HuH-7.5 (cell line): ENCODE measurements around the gene LGALS9B.
"Not testable (repeated sequence)": the region's sequence is repeated elsewhere in the genome, so short reads cannot be mapped to it uniquely, and the experiment has no call there.

Experiments
- DNase-seq: peaks from one replicate; pipeline ENCODE4 v3.0.0; 2011; ENCODE audit warnings: low spot score

Gene LGALS9B

DNA sequence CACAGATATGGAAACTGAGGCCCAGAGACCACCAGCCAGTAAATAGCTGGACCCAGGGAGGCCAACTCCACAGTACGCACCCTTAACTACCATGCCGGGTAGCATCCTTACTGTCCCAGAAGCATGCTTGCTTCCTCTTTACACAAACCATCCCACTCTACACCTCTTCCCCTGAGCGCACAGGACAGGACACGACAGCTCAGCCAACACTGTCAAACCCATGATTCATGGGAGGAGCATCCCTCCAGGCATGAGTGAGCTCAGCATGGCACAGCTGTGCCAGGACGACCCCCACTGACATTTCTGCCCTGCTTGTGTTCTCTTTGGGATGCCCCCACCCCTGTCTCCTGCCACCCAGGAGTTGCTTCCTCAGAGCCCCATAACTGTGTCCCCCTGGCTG lies 340 bp downstream of the LGALS9B start:
- DNase-seq: not testable (repeated sequence)

DNA sequence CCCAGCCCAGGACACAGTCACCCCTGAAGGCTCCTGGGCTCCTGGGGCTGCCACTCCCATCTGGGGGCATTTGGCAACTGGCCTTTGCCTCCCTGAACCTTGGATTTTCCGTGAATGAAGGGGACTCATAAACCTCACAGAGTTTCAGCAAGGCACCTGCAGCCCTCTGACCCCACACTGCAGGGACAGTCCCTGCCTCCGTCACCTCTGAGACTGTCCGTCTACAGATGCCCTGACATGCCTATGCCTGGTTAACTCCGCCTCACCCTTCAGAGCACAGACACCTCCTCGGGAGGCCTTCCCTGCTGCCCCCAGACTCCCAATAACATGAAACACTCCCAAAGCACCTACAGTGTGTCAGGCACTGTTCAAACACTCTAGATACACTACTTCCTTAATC lies 786 bp downstream of the LGALS9B start:
- DNase-seq: not testable (repeated sequence)

DNA sequence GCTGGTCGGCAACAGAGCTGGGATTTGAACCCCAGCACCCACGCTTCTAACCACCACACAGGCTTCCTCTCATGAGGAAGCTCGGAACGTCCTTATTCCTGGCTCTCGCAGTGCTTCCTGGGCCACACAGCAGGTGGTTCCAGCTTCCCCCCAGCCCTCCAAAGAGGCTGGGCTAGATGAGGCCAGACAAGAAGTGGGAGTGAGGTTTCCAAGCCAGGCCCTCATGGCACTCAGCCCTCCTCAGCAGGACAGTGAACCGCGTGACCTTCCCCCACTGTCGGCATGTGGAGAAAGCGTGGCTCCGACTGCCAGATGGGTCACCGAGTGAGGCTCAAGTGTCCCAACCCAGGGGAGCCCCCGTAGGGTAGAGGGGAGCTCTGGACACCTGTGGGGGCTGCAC lies 1.8 kb downstream of the LGALS9B start:
- not testable (repeated sequence) for DNase-seq

GRCh38 chr17:20464854-20465414 lies 2.4 kb downstream of the LGALS9B start:
- DNase-seq: not testable (repeated sequence)

DNA sequence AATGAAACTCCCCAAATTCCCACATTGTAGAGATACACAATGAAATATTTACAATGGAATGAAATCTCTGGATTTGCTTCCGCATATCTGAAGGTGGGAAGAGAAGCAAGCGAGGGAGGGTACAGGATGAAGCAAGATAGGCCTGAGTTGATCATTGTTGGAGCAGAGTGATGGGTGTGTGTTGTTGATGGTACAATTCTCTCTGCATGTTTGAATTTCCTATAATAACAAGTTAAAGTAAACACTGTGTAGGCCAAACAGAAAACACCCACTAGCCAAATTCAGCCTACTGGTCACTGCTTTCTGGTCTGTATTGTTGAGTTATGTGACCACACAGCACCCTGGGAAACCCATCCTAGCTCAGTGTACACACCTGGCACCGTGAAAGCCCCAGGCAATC lies 5.2 kb downstream of the LGALS9B start:
- DNase-seq: not testable (repeated sequence)

DNA sequence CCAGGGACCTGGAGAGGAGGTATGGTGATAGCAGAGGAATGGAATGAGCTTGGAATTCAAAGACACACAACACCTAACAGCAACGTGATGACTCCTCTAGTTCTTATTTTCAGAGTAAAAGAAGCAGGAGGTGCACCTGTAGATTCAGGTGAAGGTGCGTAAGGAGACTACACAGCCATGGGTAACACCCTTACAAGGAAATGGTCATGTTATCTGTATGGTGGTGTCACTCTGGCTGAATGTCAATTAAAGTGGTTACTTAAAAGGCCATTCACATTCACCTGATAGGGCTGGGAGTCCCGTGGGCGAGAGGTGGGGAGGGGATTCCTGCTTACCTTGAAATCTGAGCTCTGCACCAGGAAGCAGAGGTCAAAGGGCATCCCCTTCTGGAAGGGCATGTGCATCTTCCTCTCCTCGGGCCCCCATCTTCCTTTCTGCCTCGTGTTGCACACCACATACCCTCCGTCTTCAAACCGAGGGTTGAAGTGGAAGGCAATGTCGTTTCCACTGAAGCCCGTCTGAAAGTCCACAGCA lies 9.4 kb downstream of the LGALS9B start:
- DNase-seq: not testable (repeated sequence)

GRCh38 chr17:20455106-20455505 lies 12.2 kb downstream of the LGALS9B start:
- DNase-seq: not testable (repeated sequence)

DNA sequence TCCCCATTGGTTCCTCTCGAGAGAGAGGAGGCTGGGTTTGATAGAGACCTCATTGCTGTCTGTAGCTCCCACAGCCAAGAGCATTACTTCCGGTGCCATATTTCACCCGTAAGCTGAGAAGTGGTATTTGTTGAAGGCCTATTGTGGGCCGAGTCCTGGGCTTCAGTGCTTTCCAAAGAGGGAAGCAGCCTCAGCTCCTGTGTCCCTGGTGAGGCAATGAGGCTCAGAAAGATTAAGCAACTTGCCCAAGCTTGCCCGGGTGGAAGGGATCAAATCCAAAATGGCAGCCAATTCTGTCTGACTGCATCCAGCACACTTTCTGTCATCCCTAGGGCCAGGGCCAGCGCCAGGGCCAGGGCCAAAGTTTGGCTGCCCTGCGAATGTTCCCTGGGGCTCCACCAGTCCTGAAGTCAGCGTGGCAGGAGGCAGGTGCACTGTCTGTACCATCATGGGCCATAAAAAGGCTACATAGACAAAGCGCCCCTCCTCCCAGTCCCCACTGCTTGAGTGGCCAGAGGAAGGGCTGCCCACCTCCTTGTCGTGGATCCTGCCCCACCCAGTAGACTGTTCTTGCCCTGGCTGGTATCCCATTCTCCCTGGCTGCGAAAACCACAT lies 13.4 kb downstream of the LGALS9B start:
- DNase-seq: not testable (repeated sequence)

DNA sequence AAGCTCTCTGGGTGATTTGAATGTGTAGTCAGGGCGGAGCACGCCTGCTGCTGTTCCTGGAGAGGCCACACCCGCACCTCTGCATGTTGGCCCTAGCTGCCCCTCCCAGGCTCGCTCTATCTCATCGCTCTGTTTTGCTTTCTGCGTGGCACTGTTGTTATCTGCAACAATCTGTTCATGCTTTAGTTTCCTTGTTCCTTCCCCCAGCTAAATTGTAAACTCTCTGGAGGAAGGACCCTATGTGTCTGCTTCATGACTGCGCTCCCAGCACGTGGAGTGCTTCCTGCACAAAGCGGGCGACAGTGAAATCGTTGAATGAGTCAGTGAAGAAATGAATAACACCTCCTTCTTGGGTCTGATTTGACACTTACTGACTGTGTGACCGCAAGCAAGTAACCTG lies 16.5 kb downstream of the LGALS9B start:
- not testable (repeated sequence) for DNase-seq

DNA sequence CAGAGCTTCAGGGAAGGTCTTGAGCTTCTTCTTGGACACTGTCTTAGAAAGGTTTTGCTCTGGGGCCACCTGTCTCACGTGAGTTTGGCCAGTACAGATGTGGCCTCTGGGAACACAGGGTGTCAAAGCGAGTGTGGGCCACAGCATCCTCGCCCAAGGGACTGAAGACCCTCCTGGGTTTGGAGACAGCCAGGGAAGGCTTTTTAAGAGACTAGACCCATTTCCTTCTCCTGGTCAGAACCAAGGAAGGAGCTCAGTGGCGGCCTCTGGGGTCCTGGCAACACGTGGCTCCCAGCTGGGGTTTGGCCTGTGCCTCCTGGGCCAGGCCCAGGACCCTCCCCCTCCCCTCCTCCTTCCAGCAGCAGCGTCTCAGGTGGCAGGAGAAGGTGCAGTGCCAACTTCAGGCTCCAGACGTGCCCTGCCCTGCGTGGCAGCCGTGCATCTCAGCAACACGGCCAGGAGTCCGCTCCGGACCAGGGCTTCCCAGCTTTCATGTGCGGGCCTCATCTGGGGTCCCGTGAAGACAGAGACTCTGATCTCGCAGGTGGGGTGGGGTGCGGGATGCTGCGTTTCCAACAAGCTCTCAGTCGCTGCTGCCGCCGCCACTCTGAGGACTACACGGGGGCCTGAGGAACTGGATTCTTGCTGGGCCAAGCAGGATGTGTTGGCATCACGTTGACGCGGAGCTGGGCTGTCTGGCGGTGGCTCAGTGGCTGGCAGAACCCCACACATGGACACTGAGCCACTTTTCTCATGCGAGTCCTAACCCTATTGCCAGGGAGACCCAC lies 19.6 kb downstream of the LGALS9B start:
- DNase-seq: not testable (repeated sequence)

DNA sequence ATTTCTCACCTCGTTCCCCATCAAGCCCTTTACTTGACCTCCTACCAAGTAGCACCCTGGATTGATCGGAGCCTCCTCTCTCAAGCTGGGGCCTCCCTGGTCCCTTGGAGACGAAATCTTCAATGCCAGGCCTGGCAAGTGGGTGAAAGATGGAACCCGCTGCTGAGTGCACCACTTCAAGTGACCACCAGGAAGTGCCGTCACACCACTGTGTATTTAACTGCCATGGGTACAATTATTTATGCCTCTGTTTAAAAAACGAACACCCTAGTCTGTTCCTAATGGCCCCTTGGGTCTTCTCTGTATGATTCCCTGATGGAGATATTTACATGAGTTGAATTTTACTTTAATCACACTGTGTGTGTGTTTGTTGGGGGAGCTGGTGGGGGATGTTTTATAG lies 20.4 kb downstream of the LGALS9B start:
- not testable (repeated sequence) for DNase-seq

GRCh38 chr17:20444581-20445236 lies 22.6 kb downstream of the LGALS9B start:
- not testable (repeated sequence) for DNase-seq

GRCh38 chr17:20444173-20444572 lies 23.2 kb downstream of the LGALS9B start:
- DNase-seq: not testable (repeated sequence)

DNA sequence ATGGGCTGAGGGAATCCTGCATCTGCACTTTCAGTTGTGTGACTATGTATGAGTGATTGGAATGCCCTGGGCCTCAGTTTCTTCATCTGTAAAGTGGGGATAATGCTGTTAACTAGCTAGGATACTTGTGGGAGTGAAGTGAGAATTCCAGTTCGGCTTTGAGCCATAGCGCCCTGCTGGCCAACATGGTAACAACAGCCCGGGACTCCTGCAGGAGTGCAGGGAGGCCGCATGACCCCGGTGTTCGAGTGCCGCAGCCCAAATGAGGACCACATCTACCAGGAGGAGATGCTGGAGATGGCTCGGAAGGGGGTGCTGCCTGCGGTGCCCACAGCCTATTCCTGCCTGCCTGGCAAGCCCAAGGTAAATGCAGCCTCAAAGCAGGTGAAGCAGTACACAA lies 23.7 kb downstream of the LGALS9B start:
- not testable (repeated sequence) for DNase-seq

- DNase-seq: not testable (repeated sequence)
These were observed 26.7 kb downstream of the LGALS9B start for GRCh38 chr17:20440665-20441064.

- DNase-seq: not testable (repeated sequence)
These were observed 32.2 kb downstream of the LGALS9B start for GRCh38 chr17:20435166-20435565.

GRCh38 chr17:20433382-20433781 lies 34.0 kb downstream of the LGALS9B start:
- DNase-seq: not testable (repeated sequence)

DNA sequence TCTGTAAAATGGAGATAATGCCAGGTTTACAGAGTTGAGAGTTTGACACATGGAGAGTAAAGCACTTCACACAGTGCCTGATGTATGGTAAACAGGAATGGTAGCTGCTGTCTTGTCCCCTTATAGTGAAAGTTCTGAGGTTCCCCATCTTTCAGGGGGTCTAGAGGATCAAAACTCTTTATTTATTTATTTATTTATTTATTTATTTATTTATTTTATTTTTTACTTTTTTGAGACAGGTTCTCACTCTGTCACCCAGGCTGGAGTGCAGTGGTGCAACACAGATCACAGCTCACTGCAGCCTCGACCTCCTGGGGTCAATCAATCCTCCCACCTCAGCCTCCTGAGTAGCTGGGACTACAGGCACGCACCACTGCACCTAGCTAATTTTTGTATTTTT lies 40.1 kb downstream of the LGALS9B start:
- DNase-seq: not testable (repeated sequence)

DNA sequence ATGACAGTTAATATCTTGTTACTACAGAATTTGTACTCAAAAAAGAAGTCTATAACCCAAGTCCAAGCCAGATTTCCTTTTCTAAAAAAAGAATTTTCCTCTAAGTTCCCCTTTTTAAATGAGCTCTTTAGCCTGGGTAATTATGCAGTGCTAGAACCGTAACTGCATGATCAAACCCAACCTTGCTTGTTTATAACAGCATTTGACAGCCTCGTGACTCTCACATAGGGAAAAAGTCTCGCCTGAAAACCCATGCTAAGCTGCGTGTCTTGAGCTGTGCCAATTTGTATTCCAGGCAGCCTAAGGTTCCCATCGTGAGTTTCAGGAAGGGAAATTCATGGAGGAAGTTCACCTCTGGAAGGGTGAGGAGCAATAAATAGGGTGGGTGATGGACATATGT lies 44.5 kb downstream of the LGALS9B start:
- not testable (repeated sequence) for DNase-seq

- DNase-seq: not testable (repeated sequence)
These were observed 48.5 kb downstream of the LGALS9B start for GRCh38 chr17:20418838-20419237.

DNA sequence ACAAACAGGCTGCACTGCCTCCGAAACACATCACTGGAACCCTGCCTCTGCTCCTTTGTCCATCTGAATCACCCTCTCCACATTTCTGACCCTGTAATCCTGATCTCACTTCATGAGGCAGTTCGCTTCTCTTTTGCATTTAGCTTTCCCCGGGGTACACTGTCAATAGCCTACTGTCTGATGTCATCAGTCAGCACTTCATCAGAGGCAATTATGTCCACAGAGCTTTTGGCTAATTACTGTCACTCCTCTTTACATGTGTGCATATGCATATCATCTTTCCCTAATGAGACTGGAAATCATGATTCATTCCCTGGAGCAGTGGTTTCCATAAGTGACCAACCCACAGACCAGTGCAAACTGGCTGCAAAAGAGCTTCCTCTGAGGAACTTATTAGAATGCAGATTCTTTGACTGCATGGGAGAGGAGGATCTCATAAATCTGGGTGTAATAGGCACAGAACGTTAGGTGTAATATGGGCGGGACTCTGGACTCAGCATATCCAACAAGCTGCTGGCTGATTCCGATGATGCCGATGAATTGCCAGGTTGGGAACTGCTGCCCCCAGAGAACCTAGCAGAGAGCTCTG lies 49.8 kb downstream of the LGALS9B start:
- DNase-seq: not testable (repeated sequence)

DNA sequence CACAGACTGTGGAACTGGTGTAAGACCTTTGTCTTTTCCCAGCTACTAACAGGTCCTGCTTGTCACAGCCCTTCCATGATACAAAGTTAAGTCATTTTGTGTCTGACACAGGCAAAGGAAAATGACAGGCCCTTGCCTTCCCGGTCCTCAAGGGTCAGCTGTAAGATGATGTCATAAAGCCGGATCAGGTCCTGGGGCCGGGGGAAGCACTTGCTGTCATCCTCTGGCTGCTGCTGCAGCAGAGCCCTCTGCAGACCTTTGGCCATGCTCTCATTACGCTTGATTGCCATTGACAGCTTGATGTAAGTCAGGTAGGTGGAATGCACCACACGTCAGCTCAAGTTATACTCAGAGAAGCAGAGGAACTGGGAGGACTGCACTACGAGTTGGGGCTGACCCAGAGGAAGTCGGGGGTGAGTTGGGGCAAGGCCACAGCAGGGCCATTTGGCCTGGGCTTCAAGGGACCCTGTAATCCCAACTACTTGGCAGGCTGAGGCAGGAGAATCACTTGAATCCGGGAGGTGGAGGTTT lies 50.9 kb downstream of the LGALS9B start:
- DNase-seq: not testable (repeated sequence)
